Cardiac muscle cell (in vitro differentiated cells and primary cell): ENCODE results near the gene PLPPR1. TPM values are rescaled to one million over a fixed set of nuclear protein-coding genes. Genes with fewer than 3 reads are reported as not detected.
"Not testable (repeated sequence)": the region's sequence is repeated elsewhere in the genome, so short reads cannot be mapped to it uniquely, and the experiment has no call there.

ENCODE experiments used
- DNase-seq, 2 donors: peaks; one replicate each; pipeline versions ENCODE4 v3.0.0 to v3.0.0-alpha.2; 2010 to 2017; ENCODE audit warnings: low read depth in 1 of 2, low spot score in 1 of 2
- H3K27ac ChIP-seq: fragments of 200-600 bp; sonication (generic); 2 replicates; pipeline ENCODE4 v1.5.1; 2016
- H3K27me3 ChIP-seq: fragments of 200-600 bp; sonication (generic); 2 replicates; pipeline ENCODE4 v1.6.0; 2016; ENCODE audit warnings: control low read depth
- H3K36me3 ChIP-seq: fragments of 200-600 bp; sonication (generic); 2 replicates; pipeline ENCODE4 v1.5.1; 2016; ENCODE audit warnings: control low read depth
- H3K4me1 ChIP-seq: fragments of 200-600 bp; sonication (generic); 2 replicates; pipeline ENCODE4 v1.8.1; 2017; ENCODE audit warnings: low read depth, mild to moderate bottlenecking, mixed run types
- H3K4me3 ChIP-seq: fragments of 200-600 bp; sonication (generic); 2 replicates; pipeline ENCODE4 v1.5.1; 2016; ENCODE audit warnings: mild to moderate bottlenecking
- H3K9me3 ChIP-seq: fragments of 200-600 bp; sonication (generic); 2 replicates; pipeline ENCODE4 v1.5.1; 2017; ENCODE audit warnings: low read depth, mild to moderate bottlenecking, control low read depth
- polyA plus RNA-seq: library from polyadenylated mRNA; unstranded; fragments of >200 nt; fragmentation: Nextera tagmentation; extraction: Ambion mirVana; gene quantifications from 2 replicates; pipeline ENCODE4 v1.2.1, GENCODE V29; 2016
- total RNA-seq: library from RNA; depleted of rRNA; stranded (reverse); fragments of >200 nt; gene quantifications from 2 replicates; pipeline ENCODE4 v1.2.3, GENCODE V29; 2016
- TF ChIP-seq, protein P1 (sequence below): IDR thresholded peaks from 2 replicates; pipeline ENCODE4 v1.5.1; 2012; ENCODE audit warnings: low read depth, mild to moderate bottlenecking, low read length

The PLPPR1 gene
- total and polyA plus RNA-seq, 2 experiments from 2014 or later = 0.98 to 1.2 TPM

DNA sequence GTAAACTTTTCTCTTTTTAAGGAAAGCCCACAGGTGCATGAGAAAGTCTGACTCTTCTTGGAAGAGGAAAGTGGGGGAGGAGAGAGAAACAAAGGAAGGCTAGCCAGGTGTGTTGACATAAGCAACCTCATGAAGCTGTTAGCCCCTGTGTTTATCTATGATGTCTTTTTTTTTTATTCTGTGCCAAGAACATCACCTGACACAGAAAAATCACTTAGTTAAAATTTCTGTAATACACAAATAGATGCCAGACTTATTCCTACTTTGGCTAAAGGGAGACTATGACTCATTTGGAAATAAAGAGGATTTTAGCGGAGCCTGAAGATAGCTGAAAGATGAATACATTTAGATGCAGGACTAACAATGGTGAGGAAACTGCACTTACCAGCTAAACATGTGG lies 298.0 kb downstream of the PLPPR1 start:
- DNase-seq = no peak
- Histone ChIP-seq H3K36me3 (no peaks in the 10 kb centered on the region), H3K27me3 (no peaks in the 10 kb centered on the region), H3K4me3 (no peak overlapping the region), H3K27ac (no peak overlapping the region), H3K4me1 (no peaks in the 10 kb centered on the region), H3K9me3 (no peaks in the 10 kb centered on the region)
- TF ChIP-seq, protein P1, sequence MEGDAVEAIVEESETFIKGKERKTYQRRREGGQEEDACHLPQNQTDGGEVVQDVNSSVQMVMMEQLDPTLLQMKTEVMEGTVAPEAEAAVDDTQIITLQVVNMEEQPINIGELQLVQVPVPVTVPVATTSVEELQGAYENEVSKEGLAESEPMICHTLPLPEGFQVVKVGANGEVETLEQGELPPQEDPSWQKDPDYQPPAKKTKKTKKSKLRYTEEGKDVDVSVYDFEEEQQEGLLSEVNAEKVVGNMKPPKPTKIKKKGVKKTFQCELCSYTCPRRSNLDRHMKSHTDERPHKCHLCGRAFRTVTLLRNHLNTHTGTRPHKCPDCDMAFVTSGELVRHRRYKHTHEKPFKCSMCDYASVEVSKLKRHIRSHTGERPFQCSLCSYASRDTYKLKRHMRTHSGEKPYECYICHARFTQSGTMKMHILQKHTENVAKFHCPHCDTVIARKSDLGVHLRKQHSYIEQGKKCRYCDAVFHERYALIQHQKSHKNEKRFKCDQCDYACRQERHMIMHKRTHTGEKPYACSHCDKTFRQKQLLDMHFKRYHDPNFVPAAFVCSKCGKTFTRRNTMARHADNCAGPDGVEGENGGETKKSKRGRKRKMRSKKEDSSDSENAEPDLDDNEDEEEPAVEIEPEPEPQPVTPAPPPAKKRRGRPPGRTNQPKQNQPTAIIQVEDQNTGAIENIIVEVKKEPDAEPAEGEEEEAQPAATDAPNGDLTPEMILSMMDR = no peak

- H3K9me3 ChIP-seq, H3K27ac ChIP-seq, H3K27me3 ChIP-seq, H3K36me3 ChIP-seq, DNase-seq, H3K4me3 ChIP-seq, H3K4me1 ChIP-seq: not testable (repeated sequence)
Observed at GRCh38 chr9:101327422-101327909, 298.9 kb downstream of the PLPPR1 start.

- TF ChIP-seq, protein P1 = no peak
Observed at GRCh38 chr9:101332362-101332761, 303.8 kb downstream of the PLPPR1 start.

DNA sequence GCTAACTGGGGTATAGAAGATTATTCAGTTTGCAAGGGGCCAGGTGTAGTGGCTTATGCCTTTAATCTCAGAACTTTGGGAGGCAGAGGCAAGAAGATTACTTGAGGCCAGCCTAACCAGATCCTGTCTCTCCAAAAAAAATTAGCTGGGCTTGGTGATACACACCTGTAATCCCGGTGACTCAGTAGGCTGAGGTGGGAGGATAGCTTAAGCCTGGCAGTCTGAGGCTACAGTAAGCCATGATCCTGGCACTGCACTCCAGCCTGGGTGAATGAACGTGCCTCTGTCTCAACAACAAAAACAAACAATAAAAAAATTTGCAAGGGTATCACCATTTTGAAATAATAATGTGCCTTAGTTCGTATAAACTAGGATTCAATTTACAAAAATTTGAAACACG lies 305.0 kb downstream of the PLPPR1 start:
- H3K27ac ChIP-seq = no peak overlapping the region
- H3K4me3 ChIP-seq = no peak overlapping the region
- H3K4me1 ChIP-seq = no peaks in the 10 kb centered on the region
- H3K36me3 ChIP-seq = no peaks in the 10 kb centered on the region
- H3K27me3 ChIP-seq = no peaks in the 10 kb centered on the region
- TF ChIP-seq, protein P1 = no peak
- no peak for DNase-seq
- H3K9me3 ChIP-seq = no peaks in the 10 kb centered on the region

More at GRCh38 chr9:101332362-101332761, 303.8 kb downstream of the PLPPR1 start:
- Histone ChIP-seq H3K4me1 (no peaks in the 10 kb centered on the region), H3K4me3 (no peak overlapping the region), H3K27me3 (no peaks in the 10 kb centered on the region), H3K9me3 (no peaks in the 10 kb centered on the region), H3K27ac (no peak overlapping the region), H3K36me3 (no peaks in the 10 kb centered on the region)
- DNase-seq = no peak

DNA sequence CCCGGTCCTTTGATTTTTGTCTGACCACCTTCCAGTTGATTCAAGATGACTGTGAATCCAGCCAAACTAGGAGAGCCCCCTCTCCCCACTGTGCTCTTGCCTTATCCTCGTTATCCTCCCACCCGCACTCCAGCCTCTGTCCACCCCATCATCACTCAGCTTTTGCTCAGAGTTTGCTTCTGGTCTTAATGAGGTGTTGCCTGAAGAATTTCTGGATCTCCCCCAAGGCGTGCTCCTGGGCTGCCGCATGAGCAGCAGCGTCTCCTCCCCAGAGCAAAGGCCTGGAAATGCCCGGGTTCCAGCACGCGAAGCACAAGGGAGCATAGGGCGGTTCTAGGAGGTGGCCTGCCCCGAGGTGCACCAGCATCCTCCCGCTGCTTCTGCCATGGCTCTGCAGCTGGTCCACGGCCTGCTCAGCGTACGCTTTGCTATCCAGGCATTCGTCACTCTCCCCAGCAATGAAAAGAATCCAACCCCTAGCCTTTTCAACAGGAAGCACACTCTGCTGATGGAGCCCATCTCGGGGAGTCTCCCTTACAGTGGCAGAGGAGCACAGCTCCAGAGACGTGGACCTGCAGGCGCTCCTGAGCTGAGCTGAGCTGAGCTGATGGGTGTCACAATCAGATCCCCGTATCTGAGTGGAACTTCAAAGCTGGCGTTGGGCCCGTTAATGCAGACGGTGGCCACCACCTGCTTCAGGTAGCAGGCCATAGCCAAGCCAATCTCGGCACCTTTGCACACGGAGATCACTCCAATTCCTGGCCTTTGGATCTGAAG lies 305.6 kb downstream of the PLPPR1 start:
- TF ChIP-seq, protein P1 = no peak
- Histone ChIP-seq H3K4me3 (no peak overlapping the region), H3K9me3 (no peaks in the 10 kb centered on the region), H3K27me3 (no peaks in the 10 kb centered on the region), H3K27ac (no peak overlapping the region), H3K36me3 (no peaks in the 10 kb centered on the region), H3K4me1 (no peaks in the 10 kb centered on the region)
- DNase-seq = no peak

DNA sequence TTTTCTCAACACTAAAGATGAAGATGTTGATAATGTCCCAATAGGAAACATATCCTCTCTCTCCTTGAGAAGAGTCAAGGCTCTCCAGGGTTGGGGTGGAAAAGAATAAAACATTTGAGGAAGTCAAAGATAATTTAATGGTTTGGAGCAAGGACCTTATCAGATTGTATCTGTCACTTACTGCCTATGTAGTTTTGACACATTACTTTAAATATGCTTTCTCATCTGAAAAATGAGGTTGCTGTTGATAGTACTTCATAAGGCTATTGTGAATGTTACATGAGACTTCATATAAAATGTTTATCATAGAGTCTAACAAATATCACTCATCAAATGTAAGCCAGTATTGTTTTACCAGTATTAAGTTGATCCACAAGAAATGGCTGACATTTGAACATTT lies 307.6 kb downstream of the PLPPR1 start:
- Histone ChIP-seq H3K27me3 (no peaks in the 10 kb centered on the region), H3K4me3 (no peak overlapping the region), H3K4me1 (no peaks in the 10 kb centered on the region), H3K9me3 (no peaks in the 10 kb centered on the region), H3K36me3 (no peaks in the 10 kb centered on the region), H3K27ac (no peak overlapping the region)
- no peak for DNase-seq
- TF ChIP-seq, protein P1 = no peak
